ENCODE measurements around the gene PACSIN1.

The PACSIN1 gene

DNA sequence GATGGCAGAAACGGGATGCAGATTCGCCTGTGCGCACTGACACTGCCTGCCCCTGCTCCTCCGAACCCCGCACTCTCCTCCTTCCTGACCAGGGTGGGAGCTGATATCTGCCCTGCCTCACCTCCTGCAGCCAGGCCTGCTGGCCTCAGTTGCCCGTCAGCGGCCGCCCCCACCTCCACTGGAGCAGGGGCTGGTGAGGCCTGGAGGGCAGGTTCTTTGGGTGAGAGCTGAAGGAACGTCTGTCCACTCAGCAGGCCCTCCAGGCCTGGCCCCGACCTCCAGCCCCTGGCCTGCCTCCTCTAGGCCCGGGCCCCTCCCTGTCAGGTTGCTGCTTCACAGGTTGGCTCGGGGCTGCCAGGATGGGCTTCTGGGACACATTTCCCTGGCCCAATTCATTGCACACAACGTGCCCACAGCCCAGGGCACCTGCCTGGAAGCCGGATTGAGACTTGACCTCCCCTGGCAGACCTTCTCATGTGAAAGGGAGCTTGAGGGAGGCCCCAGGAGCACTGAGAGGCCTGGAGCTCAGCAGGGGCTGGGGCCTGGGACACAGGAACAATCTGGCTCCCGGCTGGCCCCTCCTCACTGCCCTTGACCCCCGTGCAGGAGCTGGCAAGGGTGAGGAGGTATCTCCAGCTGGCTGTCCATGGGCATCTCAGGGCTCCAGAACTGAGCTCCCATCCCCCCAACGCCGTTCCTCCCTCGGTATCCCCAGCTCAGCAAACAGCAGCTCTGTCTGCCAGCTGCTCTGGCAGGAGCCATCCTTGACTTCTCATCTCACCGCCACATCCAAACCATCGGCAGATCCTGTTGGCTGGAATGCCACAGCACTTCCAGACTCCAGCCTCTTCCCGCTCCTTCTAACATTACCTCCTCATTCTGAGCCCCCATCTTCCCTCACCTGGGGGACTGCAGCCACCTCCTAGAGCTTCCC lies 50.8 kb downstream of the PACSIN1 start:
- Histone ChIP-seq H3K4me1 (ENCODE audit: low read length) (no peaks in the 10 kb centered on the region), H3K27ac (ENCODE audit: low read length) (no peak overlapping the region)

GRCh38 chr6:34517461-34517881 lies 51.6 kb downstream of the PACSIN1 start:
- Histone ChIP-seq H2AFZ (ENCODE audit: low read depth, low read length) (no peak overlapping the region), H4K20me1 (ENCODE audit: insufficient read depth, low read length) (no peaks in the 10 kb centered on the region), H3K4me1 (ENCODE audit: low read length) (no peaks in the 10 kb centered on the region), H3K36me3 (replicated peaks; ENCODE audit: low read depth, low read length) (no peaks in the 10 kb centered on the region), H3K9me3 (ENCODE audit: insufficient read depth, low read length) (no peaks in the 10 kb centered on the region), H3K4me2 (ENCODE audit: low read length) (no peak overlapping the region), H3K27me3 (ENCODE audit: low read depth, low read length) (no peaks in the 10 kb centered on the region), H3K9ac (ENCODE audit: low read length) (no peak overlapping the region), H3K4me3 (ENCODE audit: low read length) (no peak overlapping the region), H3K27ac (ENCODE audit: low read length) (no peak overlapping the region), H3K79me2 (ENCODE audit: low read length) (no peaks in the 10 kb centered on the region)
- TF ChIP-seq EZH2phosphoT487 (IDR thresholded peaks at IDR 0.05; ENCODE audit: low read depth): no peak
- TF ChIP-seq, protein P1, sequence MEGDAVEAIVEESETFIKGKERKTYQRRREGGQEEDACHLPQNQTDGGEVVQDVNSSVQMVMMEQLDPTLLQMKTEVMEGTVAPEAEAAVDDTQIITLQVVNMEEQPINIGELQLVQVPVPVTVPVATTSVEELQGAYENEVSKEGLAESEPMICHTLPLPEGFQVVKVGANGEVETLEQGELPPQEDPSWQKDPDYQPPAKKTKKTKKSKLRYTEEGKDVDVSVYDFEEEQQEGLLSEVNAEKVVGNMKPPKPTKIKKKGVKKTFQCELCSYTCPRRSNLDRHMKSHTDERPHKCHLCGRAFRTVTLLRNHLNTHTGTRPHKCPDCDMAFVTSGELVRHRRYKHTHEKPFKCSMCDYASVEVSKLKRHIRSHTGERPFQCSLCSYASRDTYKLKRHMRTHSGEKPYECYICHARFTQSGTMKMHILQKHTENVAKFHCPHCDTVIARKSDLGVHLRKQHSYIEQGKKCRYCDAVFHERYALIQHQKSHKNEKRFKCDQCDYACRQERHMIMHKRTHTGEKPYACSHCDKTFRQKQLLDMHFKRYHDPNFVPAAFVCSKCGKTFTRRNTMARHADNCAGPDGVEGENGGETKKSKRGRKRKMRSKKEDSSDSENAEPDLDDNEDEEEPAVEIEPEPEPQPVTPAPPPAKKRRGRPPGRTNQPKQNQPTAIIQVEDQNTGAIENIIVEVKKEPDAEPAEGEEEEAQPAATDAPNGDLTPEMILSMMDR (IDR thresholded peaks at IDR 0.05; ENCODE audit: low read depth, low read length): no peak

More for the DNA sequence above, 50.8 kb downstream of the PACSIN1 start:
- no peaks in the 10 kb centered on the region for H3K9me3 ChIP-seq (ENCODE audit: insufficient read depth, low read length)
- no peak overlapping the region for H3K4me2 ChIP-seq (ENCODE audit: low read length)
- no peaks in the 10 kb centered on the region for H3K36me3 ChIP-seq (replicated peaks; ENCODE audit: low read depth, low read length)
- no peak overlapping the region for H2AFZ ChIP-seq (ENCODE audit: low read depth, low read length)
- H3K4me3 ChIP-seq (ENCODE audit: low read length): no peak overlapping the region
- no peaks in the 10 kb centered on the region for H3K79me2 ChIP-seq (ENCODE audit: low read length)
- no peaks in the 10 kb centered on the region for H4K20me1 ChIP-seq (ENCODE audit: insufficient read depth, low read length)
- TF ChIP-seq EZH2phosphoT487 (IDR thresholded peaks at IDR 0.05; ENCODE audit: low read depth): no peak
- TF ChIP-seq, protein P1 (IDR thresholded peaks at IDR 0.05; ENCODE audit: low read depth, low read length): no peak
- H3K9ac ChIP-seq (ENCODE audit: low read length): no peak overlapping the region
- H3K27me3 ChIP-seq (ENCODE audit: low read depth, low read length): no peaks in the 10 kb centered on the region

DNA sequence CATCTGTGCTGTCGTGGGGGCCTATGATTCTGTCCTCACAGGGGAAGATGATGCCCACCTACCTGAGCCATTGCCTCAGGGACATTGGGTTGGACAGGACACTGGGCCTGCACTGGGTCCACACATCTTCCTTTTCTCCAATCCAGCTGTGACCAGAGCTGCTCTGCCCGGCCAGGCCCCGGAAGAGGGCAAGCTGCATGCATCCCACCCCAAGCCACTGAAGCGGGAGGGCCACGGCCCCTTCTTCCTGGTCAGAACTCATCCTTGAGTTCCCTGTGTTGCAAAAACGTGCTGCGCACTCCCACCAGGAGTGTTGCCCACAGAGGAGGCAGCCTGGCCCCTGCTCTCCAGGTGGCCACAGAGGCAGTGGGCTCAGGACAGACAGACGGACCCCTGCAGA lies 52.1 kb downstream of the PACSIN1 start:
- Histone ChIP-seq H3K4me2 (ENCODE audit: low read length) (no peak overlapping the region), H3K9me3 (ENCODE audit: insufficient read depth, low read length) (no peaks in the 10 kb centered on the region), H2AFZ (ENCODE audit: low read depth, low read length) (no peak overlapping the region), H3K27me3 (ENCODE audit: low read depth, low read length) (no peaks in the 10 kb centered on the region), H3K27ac (ENCODE audit: low read length) (no peak overlapping the region), H3K79me2 (ENCODE audit: low read length) (no peaks in the 10 kb centered on the region), H3K9ac (ENCODE audit: low read length) (no peak overlapping the region), H4K20me1 (ENCODE audit: insufficient read depth, low read length) (no peaks in the 10 kb centered on the region), H3K36me3 (replicated peaks; ENCODE audit: low read depth, low read length) (no peaks in the 10 kb centered on the region), H3K4me1 (ENCODE audit: low read length) (no peaks in the 10 kb centered on the region), H3K4me3 (ENCODE audit: low read length) (no peak overlapping the region)
- no peak for TF ChIP-seq EZH2phosphoT487 (IDR thresholded peaks at IDR 0.05; ENCODE audit: low read depth)
- TF ChIP-seq, protein P1 (IDR thresholded peaks at IDR 0.05; ENCODE audit: low read depth, low read length): no peak

- H3K4me2 ChIP-seq (ENCODE audit: low read length): no peak overlapping the region
- no peak overlapping the region for H3K4me3 ChIP-seq (ENCODE audit: low read length)
- no peak overlapping the region for H3K27ac ChIP-seq (ENCODE audit: low read length)
- TF ChIP-seq, protein P1 (IDR thresholded peaks at IDR 0.05; ENCODE audit: low read depth, low read length): no peak
- no peak for TF ChIP-seq EZH2phosphoT487 (IDR thresholded peaks at IDR 0.05; ENCODE audit: low read depth)
- no peaks in the 10 kb centered on the region for H3K9me3 ChIP-seq (ENCODE audit: insufficient read depth, low read length)
- no peaks in the 10 kb centered on the region for H4K20me1 ChIP-seq (ENCODE audit: insufficient read depth, low read length)
- H3K27me3 ChIP-seq (ENCODE audit: low read depth, low read length): no peaks in the 10 kb centered on the region
- H3K9ac ChIP-seq (ENCODE audit: low read length): no peak overlapping the region
- H2AFZ ChIP-seq (ENCODE audit: low read depth, low read length): no peak overlapping the region
- H3K79me2 ChIP-seq (ENCODE audit: low read length): no peaks in the 10 kb centered on the region
- H3K36me3 ChIP-seq (replicated peaks; ENCODE audit: low read depth, low read length): no peaks in the 10 kb centered on the region
- no peaks in the 10 kb centered on the region for H3K4me1 ChIP-seq (ENCODE audit: low read length)
Measured at GRCh38 chr6:34518669-34519365, 52.9 kb downstream of the PACSIN1 start.
